Measurements from ENCODE around the gene NSUN7.

DNA sequence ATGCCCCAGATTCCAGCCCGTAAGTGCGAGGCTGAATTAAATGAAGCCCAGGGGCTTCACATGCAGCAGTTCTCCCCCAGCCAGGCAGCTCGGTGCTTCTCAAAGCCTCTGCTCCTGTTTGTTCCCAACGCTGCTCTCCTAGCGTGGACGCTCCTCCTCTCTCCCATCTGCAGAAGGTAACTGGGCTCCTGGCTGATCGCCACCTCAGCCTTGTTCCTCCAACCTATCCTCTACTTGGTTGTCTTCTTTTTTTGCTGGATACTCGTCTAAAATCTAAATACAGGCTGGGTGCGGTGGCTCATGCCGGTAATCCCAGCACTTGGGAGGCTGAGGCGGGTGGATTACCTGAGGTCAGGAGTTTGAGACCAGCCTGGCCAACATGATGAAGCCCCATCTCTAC lies 70.3 kb downstream of the NSUN7 start:
- TF ChIP-seq, protein P1, sequence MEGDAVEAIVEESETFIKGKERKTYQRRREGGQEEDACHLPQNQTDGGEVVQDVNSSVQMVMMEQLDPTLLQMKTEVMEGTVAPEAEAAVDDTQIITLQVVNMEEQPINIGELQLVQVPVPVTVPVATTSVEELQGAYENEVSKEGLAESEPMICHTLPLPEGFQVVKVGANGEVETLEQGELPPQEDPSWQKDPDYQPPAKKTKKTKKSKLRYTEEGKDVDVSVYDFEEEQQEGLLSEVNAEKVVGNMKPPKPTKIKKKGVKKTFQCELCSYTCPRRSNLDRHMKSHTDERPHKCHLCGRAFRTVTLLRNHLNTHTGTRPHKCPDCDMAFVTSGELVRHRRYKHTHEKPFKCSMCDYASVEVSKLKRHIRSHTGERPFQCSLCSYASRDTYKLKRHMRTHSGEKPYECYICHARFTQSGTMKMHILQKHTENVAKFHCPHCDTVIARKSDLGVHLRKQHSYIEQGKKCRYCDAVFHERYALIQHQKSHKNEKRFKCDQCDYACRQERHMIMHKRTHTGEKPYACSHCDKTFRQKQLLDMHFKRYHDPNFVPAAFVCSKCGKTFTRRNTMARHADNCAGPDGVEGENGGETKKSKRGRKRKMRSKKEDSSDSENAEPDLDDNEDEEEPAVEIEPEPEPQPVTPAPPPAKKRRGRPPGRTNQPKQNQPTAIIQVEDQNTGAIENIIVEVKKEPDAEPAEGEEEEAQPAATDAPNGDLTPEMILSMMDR (IDR thresholded peaks at IDR 0.05), result no peak
- TF ChIP-seq EP300 (IDR thresholded peaks at IDR 0.05), result no peak
- no peak for TF ChIP-seq POLR2A (IDR thresholded peaks at IDR 0.05)
